BE2C (cell line): Measurements from ENCODE around the gene MTHFSD.

Experiments
- DNase-seq: peaks from one replicate; pipeline ENCODE4 v3.0.0-alpha.2; 2020
- H3K27me3 ChIP-seq: fragments of 250-450 bp; sonication (Bioruptor Pico); 2 replicates; pipeline ENCODE4 v1.5.1; 2020; ENCODE audit warnings: mild to moderate bottlenecking
- H3K36me3 ChIP-seq: fragments of 250-450 bp; sonication (Bioruptor Pico); 2 replicates; pipeline ENCODE4 v1.5.1; 2020; ENCODE audit warnings: mild to moderate bottlenecking
- H3K4me1 ChIP-seq: fragments of 250-450 bp; sonication (Bioruptor Pico); 2 replicates; pipeline ENCODE4 v1.5.1; 2020
- H3K4me3 ChIP-seq: 2 replicates; pipeline ENCODE4 v1.5.1; 2011; ENCODE audit warnings: low read depth, low read length
- H3K9me3 ChIP-seq: fragments of 250-450 bp; sonication (Bioruptor Pico); 2 replicates; pipeline ENCODE4 v1.5.1; 2020
- TF ChIP-seq, protein P1 (sequence below): IDR thresholded peaks from 2 replicates; pipeline ENCODE4 v1.5.1; 2012; ENCODE audit warnings: mild to moderate bottlenecking, low read depth, low read length

MTHFSD gene

DNA sequence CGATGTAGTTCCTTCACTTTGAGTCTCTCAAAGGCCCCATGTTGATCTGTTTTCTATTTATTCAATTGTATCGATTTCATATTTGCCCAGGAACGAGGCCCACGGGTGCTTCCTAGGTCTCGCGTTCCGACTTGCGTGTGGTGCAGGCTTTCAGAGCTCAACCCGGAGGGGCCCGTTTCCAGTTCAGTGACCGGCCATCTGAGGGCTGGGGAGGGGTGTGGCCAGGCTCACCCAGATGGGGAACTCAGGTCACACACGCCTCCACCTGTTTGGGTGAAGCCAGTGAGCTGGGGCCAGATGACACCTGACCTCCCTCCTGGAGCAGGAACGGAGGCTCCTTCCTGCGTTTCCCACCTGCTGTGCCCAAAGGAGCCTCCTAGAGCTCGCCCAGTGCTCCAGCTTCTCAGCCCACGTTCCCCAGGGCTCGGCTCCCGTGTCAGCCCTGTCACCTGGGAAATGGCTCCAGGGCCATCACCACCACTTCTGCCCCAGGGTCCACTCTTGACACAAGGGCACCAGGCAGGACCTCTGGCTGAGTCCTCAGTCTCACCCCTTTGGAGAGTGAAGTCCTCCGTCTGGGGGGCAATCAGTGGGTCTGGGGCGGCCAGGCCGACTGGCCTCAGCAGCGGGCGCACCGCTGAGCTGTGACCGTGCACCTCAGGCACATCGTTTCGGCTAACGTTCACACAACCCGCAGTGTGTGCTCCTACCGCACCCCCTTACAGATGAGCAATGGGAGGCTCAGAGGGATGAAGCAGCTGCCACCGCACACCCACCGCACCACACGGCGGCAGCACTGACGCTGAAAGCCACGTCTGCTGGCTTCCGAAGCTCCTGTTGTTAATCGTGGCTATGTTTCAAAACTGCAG, 26.7 kb downstream of the MTHFSD start:
- DNase-seq, result no peak
- H3K9me3 ChIP-seq, result no peaks in the 10 kb centered on the region
- TF ChIP-seq, protein P1, sequence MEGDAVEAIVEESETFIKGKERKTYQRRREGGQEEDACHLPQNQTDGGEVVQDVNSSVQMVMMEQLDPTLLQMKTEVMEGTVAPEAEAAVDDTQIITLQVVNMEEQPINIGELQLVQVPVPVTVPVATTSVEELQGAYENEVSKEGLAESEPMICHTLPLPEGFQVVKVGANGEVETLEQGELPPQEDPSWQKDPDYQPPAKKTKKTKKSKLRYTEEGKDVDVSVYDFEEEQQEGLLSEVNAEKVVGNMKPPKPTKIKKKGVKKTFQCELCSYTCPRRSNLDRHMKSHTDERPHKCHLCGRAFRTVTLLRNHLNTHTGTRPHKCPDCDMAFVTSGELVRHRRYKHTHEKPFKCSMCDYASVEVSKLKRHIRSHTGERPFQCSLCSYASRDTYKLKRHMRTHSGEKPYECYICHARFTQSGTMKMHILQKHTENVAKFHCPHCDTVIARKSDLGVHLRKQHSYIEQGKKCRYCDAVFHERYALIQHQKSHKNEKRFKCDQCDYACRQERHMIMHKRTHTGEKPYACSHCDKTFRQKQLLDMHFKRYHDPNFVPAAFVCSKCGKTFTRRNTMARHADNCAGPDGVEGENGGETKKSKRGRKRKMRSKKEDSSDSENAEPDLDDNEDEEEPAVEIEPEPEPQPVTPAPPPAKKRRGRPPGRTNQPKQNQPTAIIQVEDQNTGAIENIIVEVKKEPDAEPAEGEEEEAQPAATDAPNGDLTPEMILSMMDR, result no peak
- H3K36me3 ChIP-seq, result no peaks in the 10 kb centered on the region
- H3K4me3 ChIP-seq, result no peak overlapping the region
- H3K27me3 ChIP-seq, result peaks cover 13% of the 10 kb centered on the region
- no peaks in the 10 kb centered on the region for H3K4me1 ChIP-seq

DNA sequence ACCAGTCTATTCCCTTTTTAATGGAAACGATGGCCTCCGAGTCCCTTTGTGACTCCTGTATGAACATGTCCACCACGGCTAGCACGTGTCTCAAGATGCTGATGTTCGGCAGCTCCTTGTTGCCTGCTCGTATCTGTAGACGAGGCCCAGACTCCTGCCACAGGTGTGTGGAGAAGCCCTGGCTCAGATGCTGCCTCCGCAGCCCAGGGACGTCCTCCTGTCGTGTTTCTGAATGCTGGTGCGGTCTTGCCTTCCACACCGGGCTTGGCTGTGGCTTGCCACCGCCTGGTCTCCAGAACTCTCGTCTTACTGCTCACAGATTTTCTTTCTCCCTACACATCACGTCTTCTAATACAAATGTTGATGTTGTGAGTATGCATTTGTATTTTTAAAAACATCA, 27.7 kb downstream of the MTHFSD start:
- peaks cover 13% of the 10 kb centered on the region for H3K27me3 ChIP-seq
- H3K4me1 ChIP-seq, result no peaks in the 10 kb centered on the region
- no peak overlapping the region for H3K4me3 ChIP-seq
- no peaks in the 10 kb centered on the region for H3K9me3 ChIP-seq
- TF ChIP-seq, protein P1, result no peak
- H3K36me3 ChIP-seq, result no peaks in the 10 kb centered on the region
- DNase-seq, result no peak

DNA sequence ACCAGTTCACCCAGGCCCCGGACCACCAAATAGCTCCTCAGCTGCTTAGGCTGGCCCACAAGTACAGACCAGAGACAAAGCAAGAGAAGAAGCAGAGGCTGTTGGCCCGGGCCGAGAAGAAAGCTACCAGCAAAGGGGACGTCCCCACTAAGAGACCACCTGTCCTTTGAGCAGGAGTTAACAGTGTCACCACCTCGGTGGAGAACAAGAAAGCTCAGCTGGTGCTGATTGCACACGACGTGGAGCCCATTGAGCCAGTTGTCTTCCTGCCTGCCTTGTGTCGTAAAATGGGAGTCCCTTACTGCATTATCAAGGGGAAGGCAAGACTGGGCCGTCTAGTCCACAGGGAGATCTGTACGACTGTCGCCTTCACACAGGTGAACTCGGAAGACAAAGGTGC, 29.3 kb downstream of the MTHFSD start:
- Histone ChIP-seq H3K36me3 (no peaks in the 10 kb centered on the region), H3K4me3 (no peak overlapping the region), H3K9me3 (no peaks in the 10 kb centered on the region), H3K27me3 (peaks cover 24% of the 10 kb centered on the region), H3K4me1 (no peaks in the 10 kb centered on the region)
- TF ChIP-seq, protein P1, result no peak
- no peak for DNase-seq

DNA sequence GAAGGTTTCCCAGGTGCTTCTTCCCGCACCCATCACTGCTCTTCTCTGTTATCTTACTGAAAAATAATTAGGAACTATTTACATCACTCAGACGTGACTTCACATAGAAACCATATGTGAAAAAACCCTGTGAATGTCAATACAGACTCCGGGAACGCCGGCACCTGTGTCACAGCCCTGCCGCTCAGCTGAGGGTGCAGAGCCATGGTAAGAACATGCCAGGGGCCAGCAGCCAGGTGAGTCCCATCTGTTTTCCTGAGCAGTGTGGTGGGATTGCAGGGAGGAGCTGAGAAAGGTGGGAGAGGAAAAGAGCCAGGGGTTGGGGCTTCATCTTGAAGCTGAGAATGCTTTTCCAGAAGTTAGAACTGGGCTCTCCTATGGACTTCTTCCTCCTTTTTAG, 31.0 kb downstream of the MTHFSD start:
- TF ChIP-seq, protein P1, result no peak
- no peak for DNase-seq
- H3K4me3 ChIP-seq, result no peak overlapping the region
- no peaks in the 10 kb centered on the region for H3K36me3 ChIP-seq
- no peaks in the 10 kb centered on the region for H3K9me3 ChIP-seq
- peaks cover 38% of the 10 kb centered on the region for H3K27me3 ChIP-seq
- H3K4me1 ChIP-seq, result no peaks in the 10 kb centered on the region

DNA sequence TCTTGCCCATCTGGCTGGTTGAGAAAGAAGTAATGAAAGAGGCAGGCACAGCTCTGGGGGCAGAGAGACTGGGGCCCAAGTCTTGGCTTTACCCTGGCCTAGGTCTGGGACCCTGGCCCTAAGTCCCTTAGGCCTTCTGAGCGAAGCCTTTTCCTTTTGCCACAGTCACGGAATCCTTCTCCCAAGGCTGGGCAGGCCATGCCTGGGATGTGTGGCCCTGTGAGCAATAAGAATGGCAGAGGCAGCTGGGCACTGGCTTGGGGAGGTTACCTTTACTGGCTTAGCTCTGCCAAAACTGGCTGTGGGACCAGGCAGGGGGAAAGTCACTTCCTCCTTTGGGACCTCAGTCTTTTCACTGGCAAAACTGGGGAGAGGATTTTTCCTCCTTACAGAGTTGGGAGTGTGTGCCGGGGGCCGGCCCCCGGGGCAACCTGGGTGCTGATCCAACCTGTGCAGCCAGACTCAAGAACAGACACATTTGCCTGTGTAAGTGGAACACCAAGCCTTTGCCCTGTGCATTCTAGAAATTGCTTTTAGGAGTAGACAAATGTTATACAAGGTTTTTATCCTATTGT, 31.8 kb downstream of the MTHFSD start:
- DNase-seq, result no peak
- no peaks in the 10 kb centered on the region for H3K36me3 ChIP-seq
- H3K4me3 ChIP-seq, result no peak overlapping the region
- H3K9me3 ChIP-seq, result no peaks in the 10 kb centered on the region
- TF ChIP-seq, protein P1, result no peak
- H3K4me1 ChIP-seq, result no peaks in the 10 kb centered on the region
- peaks cover 46% of the 10 kb centered on the region for H3K27me3 ChIP-seq

DNA sequence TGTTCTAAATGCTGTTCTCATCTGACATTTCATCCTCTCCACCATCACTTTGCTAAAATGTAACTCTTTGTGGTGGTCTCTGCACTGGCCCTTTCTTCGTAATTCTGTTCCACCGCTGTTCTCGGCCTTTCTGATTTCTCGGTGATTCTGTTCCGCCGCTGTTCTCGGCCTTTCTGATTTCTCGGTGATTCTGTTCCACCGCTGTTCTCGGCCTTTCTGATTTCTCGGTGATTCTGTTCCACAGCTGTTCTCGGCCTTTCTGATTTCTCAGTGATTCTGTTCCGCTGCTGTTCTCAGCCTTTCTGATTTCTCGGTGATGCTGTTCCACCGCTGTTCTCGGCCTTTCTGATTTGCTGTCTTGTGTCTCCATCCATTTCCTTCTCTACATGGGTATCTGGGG, 32.4 kb downstream of the MTHFSD start:
- peaks cover 52% of the 10 kb centered on the region for H3K27me3 ChIP-seq
- no peak for DNase-seq
- TF ChIP-seq, protein P1, result no peak
- no peaks in the 10 kb centered on the region for H3K9me3 ChIP-seq
- H3K4me3 ChIP-seq, result no peak overlapping the region
- no peaks in the 10 kb centered on the region for H3K4me1 ChIP-seq
- no peaks in the 10 kb centered on the region for H3K36me3 ChIP-seq
